ENCODE measurements around the gene ADAMTS13.

The ADAMTS13 gene

GRCh38 chr9:133393399-133393798 lies 28.8 kb upstream of the ADAMTS13 start:
- no peak for DNase-seq

- no peak for DNase-seq
Observed at GRCh38 chr9:133394687-133395271, 27.4 kb upstream of the ADAMTS13 start.

GRCh38 chr9:133396952-133397351 lies 25.2 kb upstream of the ADAMTS13 start:
- DNase-seq = no peak

- DNase-seq = no peak
Observed at GRCh38 chr9:133397370-133397769, 24.8 kb upstream of the ADAMTS13 start.

GRCh38 chr9:133397895-133398294 lies 24.3 kb upstream of the ADAMTS13 start:
- DNase-seq = no peak

GRCh38 chr9:133400292-133400691 lies 21.9 kb upstream of the ADAMTS13 start:
- no peak for DNase-seq

- no peak for DNase-seq
Observed at GRCh38 chr9:133401588-133401987, 20.6 kb upstream of the ADAMTS13 start.

- DNase-seq = no peak
Observed at GRCh38 chr9:133402689-133403088, 19.5 kb upstream of the ADAMTS13 start.

- peak; percentile 52 for DNase-seq
Observed at GRCh38 chr9:133403766-133404453, 18.3 kb upstream of the ADAMTS13 start.

GRCh38 chr9:133404454-133405002 lies 17.6 kb upstream of the ADAMTS13 start:
- DNase-seq = no peak

GRCh38 chr9:133405508-133406438 lies 16.4 kb upstream of the ADAMTS13 start:
- no peak for DNase-seq

GRCh38 chr9:133406480-133407307 lies 15.5 kb upstream of the ADAMTS13 start:
- peak; percentile 86 for DNase-seq

- DNase-seq = no peak
Observed at GRCh38 chr9:133408042-133408441, 14.1 kb upstream of the ADAMTS13 start.

- DNase-seq = no peak
Observed at GRCh38 chr9:133415170-133415569, 7.0 kb upstream of the ADAMTS13 start.

- peak; percentile 95 for DNase-seq
Observed at GRCh38 chr9:133417541-133418461, 4.4 kb upstream of the ADAMTS13 start, which contains the start of gene REXO4. Gene REXO4, minus strand, starts transcription at chr9:133418010. Its CDS starts 166 bp downstream, at chr9:133417844.

GRCh38 chr9:133419005-133419404 lies 3.2 kb upstream of the ADAMTS13 start:
- DNase-seq = no peak

- DNase-seq = peak; percentile 30
Observed at GRCh38 chr9:133420392-133420827, 1.8 kb upstream of the ADAMTS13 start.

GRCh38 chr9:133423216-133423615 lies 1.0 kb downstream of the ADAMTS13 start:
- no peak for DNase-seq

- no peak for DNase-seq
Observed at GRCh38 chr9:133424187-133424586, 2.0 kb downstream of the ADAMTS13 start.

- no peak for DNase-seq
Observed at GRCh38 chr9:133425049-133425632, 3.0 kb downstream of the ADAMTS13 start.

GRCh38 chr9:133426011-133426410 lies 3.8 kb downstream of the ADAMTS13 start:
- DNase-seq = no peak
